Memory B cell (primary cell): ENCODE data around the gene SCYL3.
"Not testable (repeated sequence)": the region's sequence is repeated elsewhere in the genome, so short reads cannot be mapped to it uniquely, and the experiment has no call there.

Experiments
- ATAC-seq: fragments of 150-1000 bp; cut with Tn5 transposase; 2 replicates; pipeline ENCODE4 v1.10.0; 2021; ENCODE audit warnings: low read depth, mild to moderate bottlenecking, moderate library complexity
- DNase-seq, 2 donors: peaks; one replicate each; pipeline ENCODE4 v3.0.0; 2022; ENCODE audit warnings: low spot score in 2 of 2
- H3K27ac Mint-ChIP-seq: one replicate; pipeline ENCODE4 v1.8.0; 2022; ENCODE audit warnings: mild to moderate bottlenecking, moderate library complexity, mixed read lengths
- H3K27me3 Mint-ChIP-seq: one replicate; pipeline ENCODE4 v1.8.0; 2022; ENCODE audit warnings: mixed read lengths
- H3K36me3 Mint-ChIP-seq: one replicate; pipeline ENCODE4 v1.8.0; 2022; ENCODE audit warnings: mild to moderate bottlenecking, mixed read lengths
- H3K4me1 Mint-ChIP-seq: one replicate; pipeline ENCODE4 v1.8.0; 2022; ENCODE audit warnings: mixed read lengths
- H3K4me3 Mint-ChIP-seq: one replicate; pipeline ENCODE4 v1.8.0; 2022; ENCODE audit warnings: mild to moderate bottlenecking, moderate library complexity, mixed read lengths
- H3K9me3 Mint-ChIP-seq: one replicate; pipeline ENCODE4 v1.8.0; 2022; ENCODE audit warnings: mixed read lengths

The SCYL3 gene

GRCh38 chr1:169838942-169839341, 54.8 kb downstream of the SCYL3 start:
- ATAC-seq (no peak), DNase-seq (no peak)
- H3K27ac Mint-ChIP-seq, result no peak overlapping the region
- peaks cover 35% of the 10 kb centered on the region for H3K36me3 Mint-ChIP-seq
- no peaks in the 10 kb centered on the region for H3K27me3 Mint-ChIP-seq
- peaks cover 18% of the 10 kb centered on the region for H3K9me3 Mint-ChIP-seq
- no peak overlapping the region for H3K4me3 Mint-ChIP-seq
- peaks cover 3% of the 10 kb centered on the region for H3K4me1 Mint-ChIP-seq

GRCh38 chr1:169836198-169836597, 57.5 kb downstream of the SCYL3 start:
- peaks cover 16% of the 10 kb centered on the region for H3K9me3 Mint-ChIP-seq
- H3K27ac Mint-ChIP-seq, result no peak overlapping the region
- ATAC-seq, result no peak
- no peaks in the 10 kb centered on the region for H3K27me3 Mint-ChIP-seq
- DNase-seq, result no peak
- H3K36me3 Mint-ChIP-seq, result peaks cover 31% of the 10 kb centered on the region
- no peak overlapping the region for H3K4me3 Mint-ChIP-seq
- H3K4me1 Mint-ChIP-seq, result peaks cover 3% of the 10 kb centered on the region

GRCh38 chr1:169835647-169836046, 58.0 kb downstream of the SCYL3 start:
- no peak overlapping the region for H3K27ac Mint-ChIP-seq
- peaks cover 13% of the 10 kb centered on the region for H3K9me3 Mint-ChIP-seq
- no peak for DNase-seq
- no peak overlapping the region for H3K4me3 Mint-ChIP-seq
- H3K36me3 Mint-ChIP-seq, result peaks cover 28% of the 10 kb centered on the region
- peaks cover 3% of the 10 kb centered on the region for H3K4me1 Mint-ChIP-seq
- ATAC-seq, result no peak
- H3K27me3 Mint-ChIP-seq, result no peaks in the 10 kb centered on the region

- Mint-ChIP-seq H3K27me3 (no peaks in the 10 kb centered on the region), H3K4me3 (no peak overlapping the region), H3K9me3 (peaks cover 8% of the 10 kb centered on the region), H3K36me3 (peaks cover 24% of the 10 kb centered on the region), H3K27ac (no peak overlapping the region), H3K4me1 (peaks cover 3% of the 10 kb centered on the region)
- DNase-seq, result no peak
- ATAC-seq, result peak; percentile 43
Measured at GRCh38 chr1:169834869-169835268, 58.8 kb downstream of the SCYL3 start.

GRCh38 chr1:169833179-169833901, 60.4 kb downstream of the SCYL3 start:
- ATAC-seq (no peak), DNase-seq (no peak)
- no peak overlapping the region for H3K27ac Mint-ChIP-seq
- peaks cover 2% of the 10 kb centered on the region for H3K9me3 Mint-ChIP-seq
- no peaks in the 10 kb centered on the region for H3K27me3 Mint-ChIP-seq
- H3K4me1 Mint-ChIP-seq, result peaks cover 3% of the 10 kb centered on the region
- peaks cover 13% of the 10 kb centered on the region for H3K36me3 Mint-ChIP-seq
- no peak overlapping the region for H3K4me3 Mint-ChIP-seq

GRCh38 chr1:169829671-169830070, 64.0 kb downstream of the SCYL3 start:
- Mint-ChIP-seq H3K9me3 (no peaks in the 10 kb centered on the region), H3K4me3 (no peak overlapping the region), H3K27ac (no peak overlapping the region), H3K4me1 (peaks cover under 1% of the 10 kb centered on the region), H3K36me3 (peaks cover 20% of the 10 kb centered on the region), H3K27me3 (no peaks in the 10 kb centered on the region)
- ATAC-seq, result no peak
- no peak for DNase-seq

GRCh38 chr1:169824153-169824552, 69.5 kb downstream of the SCYL3 start:
- Mint-ChIP-seq H3K9me3 (no peaks in the 10 kb centered on the region), H3K36me3 (peaks cover 17% of the 10 kb centered on the region), H3K27ac (no peak overlapping the region), H3K4me3 (no peak overlapping the region), H3K4me1 (no peaks in the 10 kb centered on the region), H3K27me3 (no peaks in the 10 kb centered on the region)
- DNase-seq, result no peak
- no peak for ATAC-seq

GRCh38 chr1:169821500-169821899, 72.2 kb downstream of the SCYL3 start:
- Mint-ChIP-seq H3K4me1 (no peaks in the 10 kb centered on the region), H3K27me3 (no peaks in the 10 kb centered on the region), H3K9me3 (no peaks in the 10 kb centered on the region), H3K36me3 (peaks cover 14% of the 10 kb centered on the region), H3K27ac (no peak overlapping the region), H3K4me3 (no peak overlapping the region)
- no peak for DNase-seq
- ATAC-seq, result no peak

- DNase-seq (no peak), ATAC-seq (no peak)
- Mint-ChIP-seq H3K27me3 (no peaks in the 10 kb centered on the region), H3K27ac (no peak overlapping the region), H3K9me3 (no peaks in the 10 kb centered on the region), H3K4me3 (no peak overlapping the region), H3K36me3 (peaks cover 5% of the 10 kb centered on the region), H3K4me1 (no peaks in the 10 kb centered on the region)
Measured at GRCh38 chr1:169816617-169817016, 77.1 kb downstream of the SCYL3 start.

GRCh38 chr1:169814265-169814664, 79.4 kb downstream of the SCYL3 start:
- Mint-ChIP-seq H3K36me3 (peaks cover 5% of the 10 kb centered on the region), H3K27ac (no peak overlapping the region), H3K4me1 (no peaks in the 10 kb centered on the region), H3K9me3 (no peaks in the 10 kb centered on the region), H3K27me3 (no peaks in the 10 kb centered on the region), H3K4me3 (no peak overlapping the region)
- DNase-seq (no peak), ATAC-seq (no peak)

- no peak overlapping the region for H3K27ac Mint-ChIP-seq
- peaks cover 4% of the 10 kb centered on the region for H3K36me3 Mint-ChIP-seq
- no peak overlapping the region for H3K4me3 Mint-ChIP-seq
- H3K27me3 Mint-ChIP-seq, result no peaks in the 10 kb centered on the region
- DNase-seq (no peak), ATAC-seq (no peak)
- H3K4me1 Mint-ChIP-seq, result no peaks in the 10 kb centered on the region
- H3K9me3 Mint-ChIP-seq, result no peaks in the 10 kb centered on the region
Measured at GRCh38 chr1:169812131-169812530, 81.6 kb downstream of the SCYL3 start.

GRCh38 chr1:169811418-169812035, 82.2 kb downstream of the SCYL3 start:
- H3K4me3 Mint-ChIP-seq, H3K27ac Mint-ChIP-seq, ATAC-seq, H3K9me3 Mint-ChIP-seq, H3K4me1 Mint-ChIP-seq, H3K27me3 Mint-ChIP-seq, DNase-seq, H3K36me3 Mint-ChIP-seq: not testable (repeated sequence)

- no peak overlapping the region for H3K27ac Mint-ChIP-seq
- no peaks in the 10 kb centered on the region for H3K27me3 Mint-ChIP-seq
- ATAC-seq (no peak), DNase-seq (peak in 1 of 2 donors; percentile 28)
- no peaks in the 10 kb centered on the region for H3K9me3 Mint-ChIP-seq
- H3K36me3 Mint-ChIP-seq, result peaks cover 4% of the 10 kb centered on the region
- H3K4me1 Mint-ChIP-seq, result no peaks in the 10 kb centered on the region
- no peak overlapping the region for H3K4me3 Mint-ChIP-seq
Measured at GRCh38 chr1:169809370-169810095, 84.2 kb downstream of the SCYL3 start.

GRCh38 chr1:169804941-169805340, 88.8 kb downstream of the SCYL3 start:
- Mint-ChIP-seq H3K4me1 (no peaks in the 10 kb centered on the region), H3K27me3 (no peaks in the 10 kb centered on the region), H3K4me3 (no peak overlapping the region), H3K27ac (no peak overlapping the region), H3K9me3 (no peaks in the 10 kb centered on the region), H3K36me3 (no peaks in the 10 kb centered on the region)
- no peak for DNase-seq
- no peak for ATAC-seq
